ENCODE data around the gene LIMS3.
"Not testable (repeated sequence)": the region's sequence is repeated elsewhere in the genome, so short reads cannot be mapped to it uniquely, and the experiment has no call there.

LIMS3 gene, protein sequence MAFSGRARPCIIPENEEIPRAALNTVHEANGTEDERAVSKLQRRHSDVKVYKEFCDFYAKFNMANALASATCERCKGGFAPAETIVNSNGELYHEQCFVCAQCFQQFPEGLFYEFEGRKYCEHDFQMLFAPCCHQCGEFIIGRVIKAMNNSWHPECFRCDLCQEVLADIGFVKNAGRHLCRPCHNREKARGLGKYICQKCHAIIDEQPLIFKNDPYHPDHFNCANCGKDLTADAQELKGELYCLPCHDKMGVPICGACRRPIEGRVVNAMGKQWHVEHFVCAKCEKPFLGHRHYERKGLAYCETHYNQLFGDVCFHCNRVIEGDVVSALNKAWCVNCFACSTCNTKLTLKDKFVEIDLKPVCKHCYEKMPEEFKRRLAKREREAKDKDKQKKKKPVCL

DNA sequence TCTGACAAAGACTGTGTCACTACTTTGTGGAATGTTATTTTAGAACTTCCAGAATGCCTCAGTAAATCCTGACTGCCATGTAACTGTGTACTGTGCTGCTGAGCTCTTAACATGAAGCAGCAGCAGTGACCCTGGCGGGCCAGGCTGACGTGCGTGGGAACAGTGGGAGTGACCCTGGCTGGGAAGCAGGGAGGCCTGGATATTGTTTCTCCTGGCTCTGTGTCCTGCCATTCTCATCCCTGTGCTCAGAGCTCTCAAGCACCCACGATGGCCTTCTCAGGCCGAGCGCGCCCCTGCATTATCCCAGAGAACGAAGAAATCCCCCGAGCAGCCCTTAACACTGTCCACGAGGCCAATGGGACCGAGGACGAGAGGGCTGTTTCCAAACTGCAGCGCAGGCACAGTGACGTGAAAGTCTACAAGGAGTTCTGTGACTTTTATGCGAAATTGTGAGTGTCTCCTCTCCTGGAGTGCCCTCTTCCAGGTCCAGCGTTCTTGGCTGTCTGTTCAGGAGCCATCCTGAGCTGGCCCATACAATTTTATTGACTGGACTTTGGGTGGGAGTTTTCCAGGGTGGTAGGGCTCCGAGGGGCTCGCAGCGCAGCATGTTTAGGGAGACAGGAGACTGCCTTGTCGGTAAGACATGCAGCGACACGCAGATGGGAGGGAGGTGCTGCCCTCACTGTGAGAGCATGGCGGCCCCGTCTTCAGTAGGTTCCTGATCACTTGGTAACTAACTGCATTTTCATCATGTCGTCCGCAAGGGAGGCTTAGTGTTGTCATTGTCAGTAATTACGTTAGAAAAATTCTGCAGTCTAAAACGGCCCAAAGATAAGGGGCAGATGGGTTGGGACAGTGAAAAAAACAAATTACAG lies at the start of gene LIMS3:
TSS of gene LIMS3 (plus strand) at position 227 of the 875 bp plus-strand sequence. CDS start at position 268, 41 bp downstream.
- not testable (repeated sequence) for DNase-seq (ENCODE audit: low spot score)

DNA sequence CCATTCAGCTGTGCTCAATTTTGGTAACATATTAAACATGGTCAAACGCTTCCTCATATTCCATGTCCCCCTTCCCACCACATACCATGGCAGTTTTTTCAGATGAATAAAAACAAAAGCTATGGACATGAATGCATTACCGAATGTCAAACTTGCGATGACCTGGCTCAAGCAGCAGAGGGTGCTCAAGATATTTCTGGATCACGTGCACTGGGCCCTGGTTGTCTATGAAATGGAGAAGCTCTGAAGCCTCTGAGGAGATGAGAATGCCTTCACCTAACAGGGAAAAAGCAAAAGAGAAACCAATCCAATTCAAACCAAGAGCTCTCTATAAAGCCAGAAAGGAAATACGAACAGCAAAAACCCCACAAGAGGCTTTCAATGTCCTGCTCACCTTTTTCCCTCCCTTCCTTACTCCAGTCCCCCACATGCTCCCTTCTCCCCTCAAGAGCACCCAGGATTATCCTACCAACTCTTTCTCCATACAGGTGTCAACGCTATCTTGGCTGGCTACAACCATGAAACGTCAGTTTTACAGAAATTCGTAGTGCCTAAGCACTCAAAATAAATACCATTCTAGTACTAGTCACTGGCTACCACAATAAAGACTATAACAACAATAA lies 27.2 kb upstream of the LIMS3 start:
- DNase-seq (ENCODE audit: low spot score): not testable (repeated sequence)

DNA sequence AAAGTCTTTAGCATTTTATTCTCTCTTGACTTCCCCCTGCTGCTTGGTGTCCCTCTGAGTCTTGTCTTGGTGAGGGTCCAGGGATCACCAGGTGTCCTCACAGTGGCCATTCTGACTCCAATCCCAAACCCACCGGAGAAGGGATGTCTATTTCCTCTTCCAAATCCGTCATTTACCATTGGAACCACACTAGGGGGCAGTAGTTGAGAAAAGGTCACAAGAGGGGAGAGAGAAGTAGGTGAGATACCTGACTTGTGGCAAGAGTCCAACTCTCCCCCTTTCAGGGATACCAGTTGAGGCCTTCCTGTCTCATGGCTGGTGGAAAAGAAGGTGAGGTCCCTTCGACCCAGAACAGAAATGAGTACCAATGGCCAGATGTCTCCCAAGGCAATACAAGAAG lies 21.9 kb upstream of the LIMS3 start:
- DNase-seq (ENCODE audit: low spot score): not testable (repeated sequence)

DNA sequence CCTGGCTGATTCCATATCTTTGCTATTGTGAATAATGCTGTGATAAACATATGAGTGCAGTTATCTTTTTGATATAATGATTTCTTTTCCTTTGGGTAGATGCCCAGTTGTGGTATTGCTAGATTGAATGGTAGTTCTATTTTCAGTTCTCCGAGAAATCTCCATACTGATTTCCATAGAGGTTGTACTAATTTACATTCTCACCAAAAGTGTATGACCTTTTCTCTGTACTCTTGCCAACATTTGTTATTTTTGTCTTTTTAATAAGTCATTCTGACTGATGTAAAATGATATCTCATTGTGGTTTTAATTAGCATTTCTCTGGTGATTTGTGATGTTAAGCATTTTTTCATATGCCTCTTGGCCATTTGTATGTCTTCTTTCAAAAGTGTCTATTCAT lies 16.4 kb upstream of the LIMS3 start:
- DNase-seq (ENCODE audit: low spot score): not testable (repeated sequence)

DNA sequence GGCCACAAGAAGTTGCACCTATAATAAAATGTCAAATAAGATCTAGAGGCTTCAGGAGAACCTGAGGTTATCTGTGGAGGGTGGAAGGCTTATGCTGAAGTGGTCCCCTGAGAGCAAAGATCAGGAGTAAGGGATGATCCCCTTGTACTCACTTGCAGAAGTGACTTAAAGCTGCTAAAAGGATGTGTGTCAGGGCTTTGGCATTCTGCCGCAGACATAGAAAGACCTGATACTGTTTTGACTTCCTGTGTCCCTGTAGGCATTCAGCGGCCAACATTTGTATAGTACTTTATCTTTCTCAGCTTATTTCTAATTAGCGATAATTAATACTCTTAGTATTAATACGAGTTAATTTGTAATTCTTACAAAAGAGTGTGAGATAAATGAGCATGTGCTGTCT lies 10.1 kb upstream of the LIMS3 start:
- DNase-seq (ENCODE audit: low spot score): not testable (repeated sequence)

DNA sequence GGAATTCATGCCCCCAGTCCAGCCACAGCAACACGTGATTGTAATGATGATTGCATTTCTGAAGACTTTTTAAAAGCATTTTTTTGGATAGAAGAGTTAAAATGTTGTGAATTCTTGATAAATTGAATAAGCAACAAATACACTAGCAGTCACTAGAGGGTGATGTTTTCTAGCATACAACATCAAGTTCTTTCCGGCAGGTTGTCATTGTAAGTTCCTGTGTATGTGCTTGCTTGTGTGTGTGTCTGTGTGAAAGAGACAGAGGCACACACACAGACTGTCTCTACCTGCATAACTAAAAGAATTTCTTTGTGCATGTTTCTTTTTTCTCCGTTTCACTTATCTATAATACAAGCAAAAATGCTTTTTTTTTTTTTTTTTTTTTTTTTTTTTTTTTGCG lies 8.6 kb upstream of the LIMS3 start:
- not testable (repeated sequence) for DNase-seq (ENCODE audit: low spot score)

DNA sequence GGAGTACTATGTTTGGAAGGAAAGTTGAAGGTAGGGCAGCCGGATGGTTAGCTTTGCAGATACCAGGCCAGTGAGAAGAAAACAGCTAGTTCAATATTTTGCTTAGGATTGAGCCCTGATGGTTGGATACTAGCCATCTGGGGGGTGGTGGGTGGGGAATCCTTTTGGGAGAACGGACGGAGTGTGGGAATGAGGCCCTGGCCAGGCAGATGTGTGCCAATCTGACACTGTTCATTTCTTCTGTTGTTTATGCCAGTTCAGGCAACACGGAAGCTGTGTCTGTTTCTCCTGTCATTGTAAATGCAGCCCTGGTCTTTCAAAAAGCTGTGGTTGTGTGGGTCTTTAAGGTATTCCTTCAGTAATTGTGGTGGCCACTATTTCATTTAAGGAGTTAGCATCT lies 7.5 kb upstream of the LIMS3 start:
- DNase-seq (ENCODE audit: low spot score): not testable (repeated sequence)

DNA sequence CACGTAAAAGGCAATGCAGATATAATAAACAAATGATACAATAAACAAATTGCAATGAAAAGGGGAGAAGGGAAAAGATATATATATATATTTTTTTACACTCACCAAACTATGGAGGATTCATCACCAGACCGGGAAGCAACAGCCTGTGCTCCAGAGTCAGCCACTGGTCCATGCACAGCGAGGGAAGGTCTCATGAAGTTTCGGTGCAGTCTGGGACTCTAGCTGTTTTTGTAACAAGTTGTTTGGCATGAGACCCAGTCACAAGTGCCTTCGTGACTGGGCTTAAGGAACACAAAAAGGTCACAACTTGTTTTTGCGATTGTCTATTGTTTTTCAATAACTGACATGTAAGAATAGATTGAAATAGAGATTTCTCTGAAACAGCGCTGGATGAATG lies 4.8 kb upstream of the LIMS3 start:
- DNase-seq (ENCODE audit: low spot score): not testable (repeated sequence)

DNA sequence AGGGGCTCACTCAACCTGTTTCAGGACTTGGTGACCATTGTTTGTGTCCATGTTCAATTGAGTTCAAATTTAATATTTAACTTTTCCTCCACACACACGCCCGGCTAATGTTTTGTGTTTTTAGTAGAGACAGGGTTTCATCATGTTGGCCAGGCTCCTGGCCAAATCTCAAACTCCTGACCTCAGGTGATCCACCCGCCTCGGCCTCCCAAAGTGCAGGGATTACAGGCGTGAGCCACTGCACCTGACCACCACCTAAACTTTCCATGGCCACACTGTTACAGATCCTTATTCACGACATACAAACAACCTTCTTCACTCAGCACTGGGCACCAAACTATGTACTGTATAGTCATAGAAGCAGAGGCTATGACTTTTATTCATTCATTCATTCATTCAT lies 4.3 kb upstream of the LIMS3 start:
- DNase-seq (ENCODE audit: low spot score): not testable (repeated sequence)

DNA sequence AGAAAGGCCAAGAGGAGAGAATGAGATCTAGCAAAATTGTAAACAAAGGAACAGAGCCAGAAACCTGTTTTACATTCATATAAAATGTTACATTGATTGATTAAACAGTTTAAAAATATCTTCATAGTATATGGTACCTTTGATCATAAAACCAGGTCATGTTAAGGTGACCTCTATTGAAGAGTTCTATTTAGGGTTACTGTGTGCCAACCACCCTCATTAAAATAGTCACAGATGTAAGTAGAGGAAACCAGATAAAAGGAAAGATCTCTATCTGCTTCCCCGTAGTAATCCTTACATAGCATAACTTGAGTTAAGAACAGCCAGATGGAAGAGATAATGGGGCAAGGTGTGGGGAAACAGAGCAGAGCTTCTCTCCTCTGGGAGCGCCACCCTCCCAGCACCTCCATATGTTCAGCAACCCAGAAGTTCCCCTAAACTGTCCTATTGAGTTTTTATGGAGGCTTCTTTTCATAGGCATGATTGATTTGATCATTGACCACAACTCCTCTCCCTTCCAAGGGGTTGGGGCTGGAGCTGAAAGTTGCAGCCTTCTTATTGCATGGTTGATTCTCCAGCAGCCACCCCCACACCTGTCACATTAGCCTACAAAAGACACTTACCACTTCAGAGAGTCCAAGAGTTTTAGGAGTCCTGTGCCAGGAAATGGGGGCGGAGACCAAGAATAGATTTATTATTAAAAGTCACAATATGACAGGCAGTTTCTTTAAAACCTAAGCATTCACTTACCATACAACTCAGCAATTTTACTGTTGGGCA lies 3.2 kb upstream of the LIMS3 start:
- not testable (repeated sequence) for DNase-seq (ENCODE audit: low spot score)

DNA sequence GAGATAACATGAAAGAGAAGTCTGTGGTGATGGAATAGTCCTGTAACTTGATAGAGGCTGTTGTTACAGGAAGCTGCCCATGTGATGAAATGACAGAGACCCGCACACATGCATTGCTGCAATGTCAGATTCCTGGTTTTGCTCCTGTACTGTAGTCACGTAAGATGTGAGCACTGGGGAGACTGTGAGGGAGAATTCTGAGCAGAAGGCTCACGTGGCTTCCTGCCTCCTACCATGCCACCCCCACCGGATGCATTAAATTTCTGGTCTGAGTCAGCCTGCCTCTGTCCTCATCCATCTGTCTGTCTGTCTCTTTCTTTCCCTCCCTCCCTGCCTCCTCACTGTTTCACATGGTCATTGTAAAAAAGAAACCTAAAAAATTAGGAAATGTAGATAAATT lies 2.3 kb upstream of the LIMS3 start:
- not testable (repeated sequence) for DNase-seq (ENCODE audit: low spot score)

DNA sequence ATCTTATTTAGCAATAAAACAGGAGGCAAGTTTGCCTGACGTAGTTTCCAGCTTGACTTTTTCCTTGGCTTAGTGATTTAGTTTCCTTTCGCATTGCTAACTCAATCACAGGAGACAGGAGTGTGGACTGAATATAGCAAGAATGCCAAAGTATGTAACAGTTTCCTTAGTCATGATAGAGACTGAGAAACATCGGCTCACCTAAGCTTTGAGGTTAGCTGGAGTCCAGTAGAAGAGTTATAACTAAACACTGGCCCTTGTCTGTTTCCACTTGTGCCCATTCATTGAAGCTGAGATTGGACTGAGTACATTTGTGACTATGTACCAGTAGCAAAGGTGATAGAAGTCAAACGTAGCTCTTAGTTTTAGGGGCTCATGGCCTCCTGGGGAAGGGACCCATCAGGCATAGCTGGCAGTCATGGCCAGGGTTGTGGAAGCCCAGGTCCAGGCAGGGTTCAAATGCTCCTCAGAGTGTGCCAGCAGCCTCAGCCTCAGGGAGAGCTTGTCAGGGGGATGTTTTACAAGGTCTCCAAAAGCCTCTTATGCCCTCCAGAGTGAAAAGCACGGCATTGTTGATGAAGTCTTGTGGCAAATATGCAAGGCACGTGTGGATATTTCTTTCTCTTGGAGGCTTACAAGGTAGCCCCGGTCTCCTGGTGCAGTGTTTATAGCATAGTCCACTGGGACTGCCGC lies 573 bp upstream of the LIMS3 start:
- DNase-seq (ENCODE audit: low spot score): not testable (repeated sequence)

DNA sequence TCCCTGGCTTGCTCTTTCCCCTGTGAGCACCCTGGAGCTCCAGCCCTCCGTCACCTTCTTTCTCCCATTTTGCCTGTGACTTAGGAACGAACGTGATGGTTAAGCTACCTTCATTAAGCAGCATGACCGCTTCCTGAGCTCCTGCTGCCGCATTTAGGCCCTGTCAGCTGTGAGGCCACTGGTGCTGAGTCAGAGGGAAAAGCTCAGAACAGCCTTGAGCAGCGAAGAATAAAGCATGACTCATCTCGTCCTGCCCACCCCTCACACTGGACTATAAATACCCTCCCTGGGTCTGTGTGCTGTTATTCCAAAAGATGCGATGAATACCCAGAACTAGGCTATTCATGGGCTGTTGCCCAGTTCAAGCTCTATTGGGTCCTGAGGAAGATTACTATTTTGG lies 7.3 kb downstream of the LIMS3 start:
- not testable (repeated sequence) for DNase-seq (ENCODE audit: low spot score)

DNA sequence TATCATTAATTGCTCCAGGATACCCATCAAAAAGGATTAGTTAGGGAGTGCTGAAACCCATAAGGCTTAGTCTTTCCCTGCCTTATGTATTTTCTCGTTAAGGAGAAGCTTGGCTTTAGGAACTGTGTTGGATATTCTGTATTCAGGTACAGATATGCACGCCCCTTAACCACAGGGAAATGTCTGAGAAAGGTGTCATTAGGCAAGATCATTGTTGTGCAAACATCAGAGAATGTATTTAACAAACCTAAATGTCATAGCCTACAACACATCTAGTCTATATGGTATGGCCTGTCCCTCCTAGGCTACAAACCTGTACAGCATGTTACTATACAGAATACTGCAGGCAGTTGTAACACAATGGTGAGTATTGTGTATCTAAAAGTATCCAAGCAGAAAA lies 10.1 kb downstream of the LIMS3 start:
- DNase-seq (ENCODE audit: low spot score): not testable (repeated sequence)

DNA sequence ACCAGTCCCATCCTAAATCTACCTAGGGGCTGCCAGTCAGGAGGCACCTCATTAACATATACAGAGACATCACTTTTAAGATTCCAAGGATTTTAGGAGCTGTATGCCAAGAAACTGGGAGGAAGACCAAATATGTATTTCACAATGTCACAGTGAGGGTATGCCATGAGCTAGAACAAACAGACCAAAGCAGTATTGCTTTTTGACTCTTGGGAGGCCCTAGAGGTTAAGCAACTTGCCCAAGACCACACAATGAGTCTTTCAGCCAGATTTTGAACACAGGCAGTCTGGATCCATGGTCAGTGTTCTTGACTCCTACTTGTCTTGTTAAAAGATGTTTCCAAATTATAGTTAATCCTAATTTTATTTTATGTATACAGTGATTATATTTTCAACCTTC lies 12.3 kb downstream of the LIMS3 start:
- not testable (repeated sequence) for DNase-seq (ENCODE audit: low spot score)

DNA sequence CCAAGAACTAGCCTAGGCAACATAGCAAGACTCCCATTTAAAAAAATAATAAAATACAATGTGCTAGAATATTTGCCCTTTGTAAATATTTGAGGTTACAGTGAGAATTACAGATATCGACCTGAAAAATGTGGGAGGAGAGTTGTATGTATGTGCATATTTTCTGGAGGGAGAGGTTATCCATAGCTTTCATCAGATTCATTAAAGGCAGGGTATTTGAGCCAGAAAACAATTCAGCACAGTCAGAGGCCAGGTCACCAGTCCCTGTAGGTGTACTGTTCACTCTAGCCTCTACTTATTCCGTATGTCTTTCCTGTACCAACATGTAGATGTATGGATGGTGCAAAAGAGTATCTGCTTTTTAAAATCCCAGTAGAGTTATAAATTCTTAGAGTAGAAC lies 15.4 kb downstream of the LIMS3 start:
- not testable (repeated sequence) for DNase-seq (ENCODE audit: low spot score)

DNA sequence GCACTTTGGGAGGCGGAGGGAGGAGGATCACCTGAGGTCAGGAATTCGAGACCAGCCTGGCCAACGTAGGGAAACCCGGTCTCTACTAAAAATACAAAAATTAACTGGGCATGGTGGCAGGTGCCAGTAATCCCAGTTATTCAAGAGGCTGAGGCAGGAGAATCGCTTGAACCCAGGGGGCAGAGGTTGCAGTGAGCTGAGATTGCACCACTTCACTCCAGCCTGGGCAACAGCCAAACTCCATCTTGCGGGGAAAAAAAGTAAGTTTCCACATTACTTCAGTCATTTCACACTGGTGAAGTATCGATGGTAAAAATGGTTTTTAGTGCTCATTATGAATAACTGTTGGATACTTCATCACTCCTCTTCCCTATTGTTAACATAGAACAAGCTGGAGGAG lies 16.1 kb downstream of the LIMS3 start:
- DNase-seq (ENCODE audit: low spot score): not testable (repeated sequence)

DNA sequence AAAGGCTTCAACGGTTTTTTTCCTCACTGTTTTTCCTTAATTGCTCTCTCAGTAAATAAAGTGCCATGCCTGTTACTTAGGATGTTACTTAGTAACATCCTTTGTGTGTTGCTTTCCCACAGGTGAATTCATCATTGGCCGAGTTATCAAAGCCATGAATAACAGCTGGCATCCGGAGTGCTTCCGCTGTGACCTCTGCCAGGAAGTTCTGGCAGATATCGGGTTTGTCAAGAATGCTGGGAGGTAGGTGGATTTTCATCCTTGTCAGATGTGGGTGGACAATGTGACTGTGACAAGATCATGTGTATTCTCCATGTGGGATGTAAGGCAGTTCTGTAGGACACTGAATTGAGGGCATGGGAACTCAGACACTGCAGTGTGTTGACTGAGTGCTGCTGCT lies 17.3 kb downstream of the LIMS3 start:
- not testable (repeated sequence) for DNase-seq (ENCODE audit: low spot score)

DNA sequence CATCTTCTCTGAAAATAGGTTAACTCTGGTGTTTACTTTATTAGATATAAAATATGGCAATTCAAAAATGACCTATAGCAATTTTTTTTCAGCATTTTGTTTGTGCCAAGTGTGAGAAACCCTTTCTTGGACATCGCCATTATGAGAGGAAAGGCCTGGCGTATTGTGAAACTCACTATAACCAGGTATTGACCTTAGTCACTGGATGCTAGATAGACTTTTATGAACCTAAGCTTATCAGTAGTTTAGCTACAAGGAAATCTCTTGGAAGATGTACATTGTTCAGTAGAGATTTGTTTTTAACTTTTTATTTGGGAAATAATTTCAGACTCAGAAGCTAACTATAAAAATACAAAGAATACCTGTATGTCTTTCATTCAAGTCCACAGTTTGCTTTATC lies 21.7 kb downstream of the LIMS3 start:
- DNase-seq (ENCODE audit: low spot score): not testable (repeated sequence)

DNA sequence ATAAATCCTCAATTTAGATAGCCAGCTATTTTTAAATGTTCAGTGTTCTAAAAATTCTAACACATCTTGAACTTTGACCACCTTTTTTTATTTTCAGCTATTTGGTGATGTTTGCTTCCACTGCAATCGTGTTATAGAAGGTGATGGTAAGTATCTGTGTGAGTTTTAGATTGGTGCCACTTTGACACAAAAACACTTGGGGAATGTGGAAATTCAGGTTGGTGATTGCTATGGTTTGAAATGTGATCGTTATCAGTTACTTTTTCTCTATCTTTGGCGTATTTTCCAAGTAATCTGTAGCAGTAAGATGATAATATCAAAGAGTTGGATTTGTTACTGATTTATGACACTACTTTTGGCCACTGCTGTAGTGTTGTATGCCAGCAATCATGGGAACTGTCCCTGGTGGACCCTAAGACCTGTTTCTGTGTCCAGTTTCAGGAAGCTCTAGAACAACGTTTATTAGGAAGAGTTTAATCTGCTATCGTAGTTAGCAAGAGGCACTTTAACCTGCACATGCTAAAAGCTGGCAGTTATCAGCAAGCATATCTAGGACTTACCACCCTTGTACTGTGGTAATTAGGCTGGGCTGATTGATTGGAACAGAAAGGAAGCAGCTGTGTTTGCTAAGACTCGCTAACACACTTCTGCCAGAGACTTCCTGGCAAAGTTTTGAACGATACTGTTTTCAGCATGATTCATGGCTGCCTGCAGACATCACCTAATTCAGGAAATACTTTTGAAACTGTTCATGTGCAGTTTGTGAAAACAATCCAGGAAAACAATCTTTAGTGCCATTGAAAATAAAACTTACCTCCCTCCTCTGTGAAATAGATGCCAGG lies 23.3 kb downstream of the LIMS3 start:
- DNase-seq (ENCODE audit: low spot score): not testable (repeated sequence)

Data from CD4-positive, alpha-beta T cell treated with Interleukin-6 at 100 ng/mL for 8 hours (primary cell).